Right forelimb (tissue), 1 donor: ENCODE results near the gene ATP11A.

ENCODE experiments used
- DNase-seq: peaks from one replicate; pipeline ENCODE4 v3.0.0-alpha.2; 2018

ATP11A gene

GRCh38 chr13:112725346-112726015, 35.6 kb downstream of the ATP11A start:
- DNase-seq, result peak; percentile 43

GRCh38 chr13:112726016-112726767, 36.4 kb downstream of the ATP11A start:
- peak; percentile 30 for DNase-seq

- DNase-seq, result peak; percentile 25
These were observed 37.7 kb downstream of the ATP11A start for GRCh38 chr13:112727581-112727980.

- peak; percentile 28 for DNase-seq
These were observed 38.7 kb downstream of the ATP11A start for GRCh38 chr13:112728375-112729126.

GRCh38 chr13:112729408-112729807, 39.6 kb downstream of the ATP11A start:
- DNase-seq, result peak; percentile 9

GRCh38 chr13:112730157-112730671, 40.4 kb downstream of the ATP11A start:
- DNase-seq, result no peak

- no peak for DNase-seq
These were observed 42.1 kb downstream of the ATP11A start for GRCh38 chr13:112731667-112732616.

- DNase-seq, result no peak
These were observed 42.8 kb downstream of the ATP11A start for GRCh38 chr13:112732679-112733078.

GRCh38 chr13:112733112-112733511, 43.3 kb downstream of the ATP11A start:
- no peak for DNase-seq

- no peak for DNase-seq
These were observed 44.0 kb downstream of the ATP11A start for GRCh38 chr13:112733661-112734379.

GRCh38 chr13:112734696-112735547, 45.1 kb downstream of the ATP11A start:
- no peak for DNase-seq

- DNase-seq, result no peak
These were observed 46.0 kb downstream of the ATP11A start for GRCh38 chr13:112735791-112736190.

- DNase-seq, result no peak
These were observed 47.5 kb downstream of the ATP11A start for GRCh38 chr13:112737294-112737693.

GRCh38 chr13:112738606-112739005, 48.8 kb downstream of the ATP11A start:
- no peak for DNase-seq

GRCh38 chr13:112740502-112741131, 50.8 kb downstream of the ATP11A start:
- peak; percentile 66 for DNase-seq

- no peak for DNase-seq
These were observed 51.4 kb downstream of the ATP11A start for GRCh38 chr13:112741185-112741755.

GRCh38 chr13:112741835-112742570, 52.2 kb downstream of the ATP11A start:
- DNase-seq, result no peak

GRCh38 chr13:112742583-112742982, 52.7 kb downstream of the ATP11A start:
- DNase-seq, result no peak
